ENCODE measurements around the gene OMD.

The OMD gene

DNA sequence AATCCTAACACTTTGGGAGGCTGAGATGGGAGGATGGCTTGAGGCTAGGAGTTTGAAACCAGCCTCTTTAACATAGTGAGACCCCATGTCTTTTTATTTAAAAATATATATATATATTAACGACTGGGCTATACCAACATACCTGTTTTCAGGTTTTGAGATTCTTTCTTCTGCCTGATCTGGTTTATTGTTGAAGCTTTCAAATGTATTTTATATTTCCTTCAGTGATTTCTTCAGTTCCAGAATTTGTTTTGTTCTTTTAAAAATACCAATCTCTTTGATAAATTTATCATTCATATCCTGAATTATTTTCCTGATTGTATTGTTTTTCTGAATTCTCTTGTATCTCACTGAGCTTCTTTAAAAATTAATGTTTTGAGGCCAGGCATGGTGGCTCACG lies 51.1 kb downstream of the OMD start:
- no peak for DNase-seq (ENCODE audit: low read depth in 2 of 3, low spot score in 2 of 3)

DNA sequence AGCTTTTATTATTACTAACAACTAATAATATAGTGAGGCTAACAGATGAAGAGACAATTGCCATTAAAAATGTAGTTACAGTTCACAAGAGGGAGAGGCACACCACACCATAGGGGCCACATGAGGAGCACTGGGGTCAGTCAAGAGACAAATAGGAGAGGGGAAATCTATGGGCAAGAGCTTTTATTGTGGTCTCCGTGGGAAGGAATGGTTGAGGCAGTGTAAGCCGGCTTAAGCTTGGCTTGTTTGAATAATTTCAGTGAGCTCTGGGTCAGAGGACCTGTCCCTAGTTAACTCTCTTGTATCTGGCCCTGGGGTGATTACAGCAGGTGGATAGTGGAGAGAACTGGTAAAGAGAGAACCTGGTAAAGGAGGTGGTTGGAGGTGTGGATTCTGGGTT lies 55.2 kb downstream of the OMD start:
- no peak for DNase-seq (ENCODE audit: low read depth in 2 of 3, low spot score in 2 of 3)

All from activated CD8-positive, alpha-beta memory T cell treated with anti-CD3 and anti-CD28 coated beads for 48 hours (primary cell).